Astrocyte (in vitro differentiated cells and primary cell): ENCODE measurements around the gene NDRG4.

Experiments used
- CTCF ChIP-seq: IDR thresholded peaks from 2 replicates; pipeline ENCODE4 v1.5.1; 2011; ENCODE audit warnings: low read depth, mild to moderate bottlenecking, inconsistent platforms, low read length, moderate library complexity; ENCODE audit not compliant: insufficient read depth
- EZH2 ChIP-seq: IDR thresholded peaks from 2 replicates; pipeline ENCODE4 v1.6.1; 2012; ENCODE audit warnings: mild to moderate bottlenecking, low read length, inconsistent platforms; ENCODE audit not compliant: insufficient read depth

- TF ChIP-seq CTCF (no peak), EZH2 (no peak)
Observed at GRCh38 chr16:58472266-58472665, 27.7 kb upstream of the NDRG4 start.
